HG03558 (cell line): Measurements from ENCODE around the gene VPS8.

Experiments used
- ATAC-seq: cut with Tn5 transposase; IDR thresholded peaks from one replicate; pipeline ENCODE4 v1.9.1; 2021; ENCODE audit warnings: moderate number of reproducible peaks; ENCODE audit not compliant: unreplicated experiment; ENCODE audit errors: extremely low read depth

The VPS8 gene

GRCh38 chr3:185037801-185038200 lies 225.8 kb downstream of the VPS8 start:
- ATAC-seq = no peak

DNA sequence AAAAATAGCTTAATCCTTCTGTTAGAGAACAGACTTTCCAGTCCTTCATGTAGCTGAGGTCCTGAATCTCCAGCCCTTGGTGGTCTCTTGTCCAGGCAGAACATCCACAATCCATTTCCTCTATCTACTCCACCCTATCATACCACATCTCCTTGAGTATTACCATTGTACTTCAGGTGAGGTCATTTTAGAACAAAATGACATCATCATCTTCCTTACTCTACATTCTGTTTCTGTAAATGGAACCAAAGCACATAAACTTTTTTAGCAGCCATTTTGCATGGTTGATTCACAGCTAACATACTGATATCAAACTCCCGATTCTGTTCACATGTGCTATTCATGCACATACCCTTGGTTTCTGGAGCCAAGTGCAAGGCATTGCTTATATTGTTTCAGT lies 228.5 kb downstream of the VPS8 start:
- ATAC-seq = no peak

- no peak for ATAC-seq
These were observed 229.6 kb downstream of the VPS8 start for GRCh38 chr3:185041540-185041939.

DNA sequence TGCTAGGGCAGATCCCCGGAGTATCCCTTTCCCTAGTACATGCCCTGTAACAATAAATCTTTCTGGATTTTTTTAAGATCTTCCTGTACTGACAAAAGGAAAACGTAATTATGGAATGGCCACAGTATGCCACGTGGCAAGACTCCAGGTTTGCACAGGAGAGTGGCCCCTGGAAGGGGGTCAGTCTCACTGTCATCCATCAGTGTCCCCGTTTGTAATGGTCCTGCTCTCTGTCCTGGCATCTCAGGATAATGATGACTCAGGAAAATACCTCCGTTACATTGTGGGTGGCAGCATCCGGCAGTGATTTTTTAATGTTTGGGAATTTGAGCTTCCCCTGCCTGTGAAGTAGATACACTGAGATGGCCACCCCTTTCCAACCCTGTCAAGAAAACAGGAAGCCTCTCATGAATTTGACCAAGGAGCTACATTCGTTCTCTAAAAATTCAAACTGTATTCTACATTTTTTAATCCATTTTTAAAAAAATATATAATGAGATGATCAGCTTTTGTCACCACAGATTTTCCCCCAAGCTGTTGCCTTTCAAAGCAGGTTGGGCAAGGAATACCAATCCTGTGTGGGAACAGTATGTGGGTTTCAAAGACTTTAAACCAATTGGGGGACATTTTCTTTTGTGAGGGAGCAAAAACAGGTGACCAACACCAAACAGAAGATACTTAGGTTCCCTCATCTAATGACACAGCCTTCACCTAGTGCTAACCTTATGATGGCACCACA lies 230.5 kb downstream of the VPS8 start:
- no peak for ATAC-seq

DNA sequence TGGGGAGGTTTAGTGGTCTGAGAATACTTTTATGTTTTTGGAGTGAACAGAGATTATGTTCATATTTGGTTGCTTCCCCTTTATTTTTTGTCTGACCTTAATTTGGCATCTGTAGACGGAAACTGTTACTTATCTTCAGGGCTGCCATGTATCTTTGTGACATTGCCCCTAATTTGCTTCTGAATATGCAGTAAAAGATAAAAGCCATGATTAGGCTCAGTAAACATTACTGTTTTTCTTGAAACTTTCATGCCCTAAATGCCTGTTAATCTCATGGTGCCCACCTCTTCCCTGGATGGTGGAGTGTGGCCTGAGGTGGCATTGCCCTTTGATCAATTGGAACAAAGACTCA lies 234.2 kb downstream of the VPS8 start:
- ATAC-seq = no peak

DNA sequence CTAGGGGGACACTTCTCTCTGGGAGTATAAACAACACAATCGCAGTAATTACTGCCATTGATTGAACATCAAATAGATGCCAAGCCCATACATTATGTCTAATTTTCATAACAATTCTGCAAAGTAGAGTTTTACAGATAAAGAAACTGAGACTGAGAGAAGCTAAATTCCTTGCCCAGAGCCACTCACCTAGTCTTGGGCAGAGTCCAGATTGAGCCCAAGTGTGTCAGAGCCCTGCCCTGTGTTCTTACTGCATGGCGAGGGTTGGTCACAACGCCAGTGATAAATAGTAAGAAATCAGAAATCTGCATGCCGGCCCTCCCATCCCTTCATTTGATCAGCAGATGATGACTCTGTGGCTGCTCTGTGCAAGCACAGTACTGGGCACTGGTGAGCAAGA lies 234.6 kb downstream of the VPS8 start:
- no peak for ATAC-seq

DNA sequence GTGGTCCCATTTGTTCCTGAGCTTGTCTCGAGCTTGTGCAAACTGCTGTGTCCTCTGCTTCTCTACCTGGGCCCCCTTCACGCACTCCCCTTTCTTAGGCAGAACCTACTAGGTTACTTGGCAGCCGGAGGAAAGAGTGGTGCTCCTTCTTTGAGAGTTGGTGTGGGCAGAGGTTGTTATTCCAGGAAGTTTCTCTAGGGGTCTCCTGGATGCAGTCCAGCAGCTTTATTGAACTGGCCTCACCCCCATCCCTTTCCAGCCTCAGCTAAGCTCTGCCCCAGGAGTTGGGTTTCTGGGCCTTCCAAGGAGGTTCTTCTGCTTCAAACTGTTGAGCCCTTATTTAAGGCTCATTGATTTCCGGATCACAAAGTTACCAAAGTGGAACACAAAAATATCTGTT lies 237.7 kb downstream of the VPS8 start:
- ATAC-seq = no peak

DNA sequence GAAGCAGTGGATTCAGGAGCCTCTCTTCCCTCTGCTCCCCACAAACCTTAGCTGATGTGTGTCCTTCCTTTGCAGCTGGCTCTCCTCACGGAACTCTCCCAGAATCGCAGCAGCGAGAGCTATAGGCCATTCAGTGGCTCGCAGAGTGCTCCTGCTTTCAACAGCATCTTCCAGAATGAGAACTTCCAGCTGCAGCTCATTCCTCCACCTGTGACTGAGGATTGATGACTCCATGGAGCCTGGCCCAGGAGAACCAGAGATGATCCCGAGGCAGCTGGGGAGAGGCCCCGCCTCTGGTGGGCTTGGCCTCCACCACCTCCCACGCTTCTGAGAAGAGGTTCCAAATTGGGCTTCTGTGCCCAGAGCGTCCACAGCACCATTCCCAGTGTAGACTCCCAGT lies 239.8 kb downstream of the VPS8 start:
- no peak for ATAC-seq

DNA sequence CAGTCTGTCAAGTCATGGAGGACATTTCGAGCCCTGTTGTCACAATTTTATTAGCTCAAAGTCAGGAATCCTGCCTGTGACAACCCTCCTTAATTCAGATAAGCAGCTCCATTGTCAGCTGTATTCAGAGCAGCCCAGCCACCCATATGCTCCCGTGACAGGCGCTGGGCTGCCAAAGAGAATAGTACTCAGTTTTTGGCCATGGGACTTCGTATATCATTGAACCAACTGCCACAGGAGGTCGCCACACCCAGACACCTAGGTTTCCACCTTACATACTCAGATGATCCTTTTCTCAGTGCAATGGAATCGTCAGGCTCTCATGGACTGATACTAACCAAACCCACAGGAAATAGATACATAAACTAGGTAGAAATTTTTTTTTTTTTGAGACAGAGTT lies 240.7 kb downstream of the VPS8 start:
- ATAC-seq = no peak

- no peak for ATAC-seq
These were observed 244.9 kb downstream of the VPS8 start for GRCh38 chr3:185056908-185057307.

GRCh38 chr3:185057829-185058228 lies 245.9 kb downstream of the VPS8 start:
- no peak for ATAC-seq

GRCh38 chr3:185058796-185059195 lies 246.8 kb downstream of the VPS8 start:
- ATAC-seq = no peak

DNA sequence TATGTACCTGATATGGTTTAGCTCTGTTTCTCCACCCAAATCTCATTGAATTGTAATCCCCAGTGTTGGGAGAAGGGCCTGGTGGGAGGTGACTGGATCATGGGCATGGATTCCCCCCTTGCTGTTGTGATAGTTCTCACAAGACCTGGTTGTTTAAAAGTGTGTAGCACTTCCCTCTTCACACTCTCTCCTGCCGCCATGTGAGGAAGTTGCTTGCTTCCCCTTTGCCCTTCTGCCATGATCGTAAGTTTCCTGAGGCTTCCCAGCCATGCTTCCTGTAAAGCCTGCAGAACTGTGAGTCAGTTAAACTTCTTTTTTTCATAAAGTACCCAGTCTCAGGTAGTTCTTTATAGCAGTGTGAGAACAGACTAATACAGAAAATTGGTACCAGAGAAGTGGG lies 247.8 kb downstream of the VPS8 start:
- no peak for ATAC-seq

DNA sequence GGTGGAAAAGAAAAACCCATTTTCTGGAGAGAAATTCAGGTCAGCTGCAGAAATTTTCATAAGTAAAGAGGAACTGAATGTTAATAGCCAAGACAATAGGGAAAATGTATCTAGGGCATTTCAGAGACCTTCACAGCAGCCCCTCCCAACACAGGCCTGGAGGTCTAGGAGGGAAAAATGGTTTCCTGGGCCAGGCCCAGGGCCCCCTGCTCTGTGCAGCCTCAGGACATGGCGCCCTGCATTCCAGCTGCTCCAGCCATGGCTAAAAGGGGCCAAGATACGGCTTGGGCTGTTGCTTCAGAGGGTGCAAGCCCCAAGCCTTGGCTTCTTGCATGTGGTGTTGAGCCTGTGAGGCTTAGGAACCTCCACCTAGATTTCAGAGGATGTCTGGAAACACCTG lies 248.7 kb downstream of the VPS8 start:
- no peak for ATAC-seq

DNA sequence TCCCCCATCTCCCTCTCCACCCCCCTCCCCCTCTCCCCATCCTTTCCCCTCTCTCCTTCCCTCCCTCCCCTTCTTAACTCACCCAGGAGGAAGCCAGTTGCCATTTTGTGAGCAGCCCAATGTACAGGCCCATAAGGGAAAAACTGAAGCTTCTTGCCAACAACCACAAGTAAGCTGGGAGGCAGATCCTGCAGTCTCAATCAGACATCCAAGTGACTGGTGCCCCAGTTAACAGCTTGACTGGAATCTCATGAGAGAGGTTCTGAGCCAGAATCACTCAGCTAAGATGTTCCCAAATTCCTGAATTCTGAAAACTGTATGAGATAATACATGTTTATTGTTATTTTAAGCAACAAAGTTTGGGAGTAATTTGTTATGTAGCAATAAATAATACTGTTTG lies 250.2 kb downstream of the VPS8 start:
- no peak for ATAC-seq

DNA sequence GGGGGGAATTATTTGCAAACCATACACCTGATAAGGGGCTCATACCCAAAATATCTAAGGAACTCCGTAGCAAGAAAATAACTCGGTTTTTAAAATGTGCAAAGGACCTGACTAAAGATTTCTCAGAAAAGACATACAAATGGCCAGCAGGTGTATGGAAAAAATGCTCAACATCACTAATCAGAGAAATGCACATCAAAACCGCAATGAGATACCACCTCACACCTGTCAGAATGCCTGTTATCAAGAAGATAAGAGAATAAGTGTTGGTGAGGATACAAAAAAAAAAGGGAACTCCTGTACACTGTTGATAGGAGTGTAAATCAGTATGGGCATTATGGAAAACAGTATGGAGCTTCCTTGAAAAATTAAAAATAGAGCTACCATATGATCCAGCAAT lies 251.5 kb downstream of the VPS8 start:
- ATAC-seq = no peak

- no peak for ATAC-seq
These were observed 253.1 kb downstream of the VPS8 start for GRCh38 chr3:185065059-185065458.

- ATAC-seq = no peak
These were observed 254.3 kb downstream of the VPS8 start for GRCh38 chr3:185066251-185066650.

GRCh38 chr3:185067173-185067572 lies 255.2 kb downstream of the VPS8 start:
- no peak for ATAC-seq

DNA sequence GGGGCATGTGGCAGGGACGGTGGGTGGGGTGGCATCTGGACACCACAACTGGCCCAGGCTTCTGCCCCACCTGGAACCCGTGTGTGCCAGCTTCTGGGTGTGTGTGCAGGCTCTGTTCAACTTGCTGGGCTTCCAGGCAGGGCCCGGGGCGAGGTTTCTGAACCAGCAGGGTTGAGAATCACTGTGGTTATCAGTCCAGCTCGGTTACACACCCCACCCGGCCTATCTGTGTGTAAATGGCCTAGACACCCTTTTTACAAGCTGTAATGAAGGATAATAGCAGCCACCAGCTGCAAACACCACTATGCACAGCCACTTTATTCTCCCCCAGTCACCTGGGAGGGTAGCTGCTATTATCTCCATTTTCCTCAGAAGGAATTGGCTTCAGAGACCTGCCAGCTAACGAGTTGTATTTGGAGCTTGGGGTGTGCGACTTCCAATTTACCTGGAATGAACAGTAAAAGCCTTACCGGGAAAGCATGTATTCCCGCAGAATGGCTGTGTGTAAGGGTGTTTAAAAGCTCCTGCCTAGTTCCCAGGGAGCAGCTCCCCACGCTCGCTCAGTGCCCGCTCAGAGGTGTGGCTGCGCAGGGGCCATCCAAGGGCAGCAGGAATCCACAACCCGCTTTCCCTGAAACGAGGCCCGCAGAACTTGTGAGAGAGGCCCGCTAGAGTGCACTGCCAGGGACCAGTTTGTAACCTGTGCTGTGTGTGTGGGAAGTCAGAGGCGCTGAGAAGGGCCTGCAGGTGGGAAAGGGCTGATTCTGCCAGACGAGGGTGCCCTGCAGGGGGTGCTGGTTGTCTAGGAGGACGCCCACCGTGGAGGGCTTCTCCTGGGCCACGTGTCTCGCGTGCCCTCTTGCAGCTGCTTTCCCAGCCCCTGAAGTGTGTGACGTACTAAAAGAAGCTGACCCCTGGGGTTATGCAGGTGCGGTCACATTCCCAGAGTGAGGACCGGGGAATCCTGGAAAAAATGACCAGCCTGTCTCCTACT lies 257.4 kb downstream of the VPS8 start:
- no peak for ATAC-seq

- no peak for ATAC-seq
These were observed 258.7 kb downstream of the VPS8 start for GRCh38 chr3:185070491-185071286.
